ENCODE results near the gene FHIT. TPM values are rescaled to one million over a fixed set of nuclear protein-coding genes. Genes with fewer than 3 reads are reported as not detected.

Gene FHIT
- total RNA-seq, 1 donor, result 2.2 TPM

GRCh38 chr3:60046210-60046609, 1205.0 kb downstream of the FHIT start:
- no peak for DNase-seq (ENCODE audit: low read depth)
- H3K4me3 ChIP-seq (ENCODE audit: low read depth, low read length), result no peak overlapping the region
- no peak for TF ChIP-seq CTCF (IDR thresholded peaks at IDR 0.05; ENCODE audit: insufficient read depth, low read depth, low read length)

DNA sequence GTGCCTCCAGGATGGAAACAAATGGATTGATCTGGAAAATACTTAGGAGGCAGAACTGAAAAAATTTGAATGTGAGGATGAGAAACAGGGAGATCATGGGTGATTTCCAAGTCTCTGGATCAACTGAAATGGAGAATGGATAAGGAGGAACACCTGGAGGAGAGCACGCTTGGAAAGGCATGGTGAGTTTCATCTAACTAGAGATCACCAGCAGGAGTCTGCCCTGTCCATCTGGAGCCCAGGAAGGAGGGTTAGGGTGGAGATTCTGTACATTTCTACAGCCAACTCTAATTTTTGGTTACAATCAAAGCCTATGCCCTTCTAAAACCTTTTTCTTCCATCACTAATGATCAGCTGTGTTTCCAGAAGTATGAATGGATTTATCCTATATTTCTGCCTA, 1205.6 kb downstream of the FHIT start:
- no peak for TF ChIP-seq CTCF (IDR thresholded peaks at IDR 0.05; ENCODE audit: insufficient read depth, low read depth, low read length)
- DNase-seq (ENCODE audit: low read depth), result no peak
- H3K4me3 ChIP-seq (ENCODE audit: low read depth, low read length), result no peak overlapping the region

GRCh38 chr3:60036803-60037202, 1214.4 kb downstream of the FHIT start:
- DNase-seq (ENCODE audit: low read depth), result no peak
- no peak for TF ChIP-seq CTCF (IDR thresholded peaks at IDR 0.05; ENCODE audit: insufficient read depth, low read depth, low read length)
- no peak overlapping the region for H3K4me3 ChIP-seq (ENCODE audit: low read depth, low read length)

DNA sequence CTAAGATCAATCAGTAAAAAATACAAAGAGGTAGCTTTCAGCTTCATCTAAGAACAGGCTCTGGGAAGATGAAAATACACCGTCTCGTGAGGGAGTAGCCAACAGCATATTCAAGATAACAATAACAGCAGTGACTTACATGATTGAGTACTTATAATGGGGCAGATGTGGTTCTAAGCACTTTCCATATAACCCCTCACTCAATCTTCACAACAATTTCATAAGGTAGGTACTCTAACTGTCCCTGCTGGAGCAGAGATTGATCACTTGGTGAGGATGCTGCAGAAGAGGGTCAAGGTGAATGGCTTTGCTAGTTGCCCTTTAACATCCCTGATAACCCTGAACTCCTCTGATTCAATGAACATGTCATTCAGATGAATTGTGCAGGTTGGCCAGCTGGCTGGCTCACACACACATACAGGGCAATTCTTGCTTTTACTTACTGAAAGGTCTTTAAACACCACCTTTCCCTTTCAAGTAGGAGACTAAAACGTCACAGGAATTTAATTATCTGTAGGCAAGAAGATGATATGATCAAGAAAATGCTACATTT, 1217.3 kb downstream of the FHIT start:
- no peak for DNase-seq (ENCODE audit: low read depth)
- TF ChIP-seq CTCF (IDR thresholded peaks at IDR 0.05; ENCODE audit: insufficient read depth, low read depth, low read length), result no peak
- H3K4me3 ChIP-seq (ENCODE audit: low read depth, low read length), result no peak overlapping the region

DNA sequence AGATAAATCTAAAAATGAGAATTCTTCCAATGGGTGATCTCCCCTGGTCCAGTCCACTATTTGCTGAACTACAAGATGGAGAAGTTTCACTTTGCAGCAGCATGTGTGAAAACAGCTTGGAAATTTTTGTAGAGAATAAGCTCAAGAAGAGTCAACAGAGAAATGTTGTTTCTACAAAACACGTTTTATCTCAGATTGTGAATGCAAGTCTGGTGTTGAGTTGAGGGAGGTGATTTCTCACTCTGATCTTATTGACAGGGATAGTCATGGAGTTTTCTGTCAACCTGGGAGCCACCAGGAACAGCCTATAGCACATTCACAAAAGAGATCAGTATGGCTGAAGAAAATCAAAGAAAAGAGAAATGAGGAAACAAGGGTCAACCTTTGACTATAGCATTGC, 1220.3 kb downstream of the FHIT start:
- TF ChIP-seq CTCF (IDR thresholded peaks at IDR 0.05; ENCODE audit: insufficient read depth, low read depth, low read length), result no peak
- DNase-seq (ENCODE audit: low read depth), result no peak
- H3K4me3 ChIP-seq (ENCODE audit: low read depth, low read length), result no peak overlapping the region

GRCh38 chr3:60028233-60028632, 1223.0 kb downstream of the FHIT start:
- no peak overlapping the region for H3K4me3 ChIP-seq (ENCODE audit: low read depth, low read length)
- TF ChIP-seq CTCF (IDR thresholded peaks at IDR 0.05; ENCODE audit: insufficient read depth, low read depth, low read length), result no peak
- no peak for DNase-seq (ENCODE audit: low read depth)

- H3K4me3 ChIP-seq (ENCODE audit: low read depth, low read length), result no peak overlapping the region
- TF ChIP-seq CTCF (IDR thresholded peaks at IDR 0.05; ENCODE audit: insufficient read depth, low read depth, low read length), result no peak
- DNase-seq (ENCODE audit: low read depth), result no peak
Measured at GRCh38 chr3:60027335-60027734, 1223.9 kb downstream of the FHIT start.

Data from fibroblast of villous mesenchyme (primary cell).